GM23248 (cell line): ENCODE results near the gene PCLO. TPM values are rescaled to one million over a fixed set of nuclear protein-coding genes. Genes with fewer than 3 reads are reported as not detected.

Experiments
- DNase-seq: peaks from one replicate; pipeline ENCODE4 v3.0.0-alpha.2; 2015
- H2AFZ ChIP-seq: fragments of 200-600 bp; sonication (generic); 2 replicates; pipeline ENCODE4 v1.6.1; 2016; ENCODE audit warnings: antibody characterized with exemption
- H3F3A ChIP-seq: fragments of 200-600 bp; sonication (generic); 2 replicates; pipeline ENCODE4 v1.6.1; 2016; ENCODE audit warnings: mild to moderate bottlenecking, antibody characterized with exemption, mixed run types; ENCODE audit not compliant: insufficient read depth
- H3K27ac ChIP-seq: fragments of 200-600 bp; sonication (generic); 2 replicates; pipeline ENCODE4 v1.5.1; 2016; ENCODE audit warnings: mild to moderate bottlenecking
- H3K27me3 ChIP-seq: fragments of 200-600 bp; sonication (generic); replicated peaks from 2 replicates; pipeline ENCODE4 v1.6.1; 2016; ENCODE audit warnings: mild to moderate bottlenecking; ENCODE audit not compliant: insufficient read depth
- H3K36me3 ChIP-seq: fragments of 200-600 bp; sonication (generic); 2 replicates; pipeline ENCODE4 v1.6.1; 2016; ENCODE audit warnings: low read depth, mild to moderate bottlenecking
- H3K4me1 ChIP-seq: fragments of 200-600 bp; sonication (generic); 2 replicates; pipeline ENCODE4 v1.6.1; 2016; ENCODE audit warnings: mild to moderate bottlenecking; ENCODE audit not compliant: insufficient read depth
- H3K4me2 ChIP-seq: fragments of 200-600 bp; sonication (generic); one replicate; pipeline ENCODE4 v1.6.1; 2016; ENCODE audit warnings: mild to moderate bottlenecking; ENCODE audit not compliant: unreplicated experiment
- H3K4me3 ChIP-seq: fragments of 200-600 bp; sonication (generic); 2 replicates; pipeline ENCODE4 v1.5.1; 2016; ENCODE audit warnings: mild to moderate bottlenecking
- H3K79me2 ChIP-seq: fragments of 200-600 bp; sonication (generic); 2 replicates; pipeline ENCODE4 v1.6.1; 2016; ENCODE audit warnings: mild to moderate bottlenecking; ENCODE audit not compliant: insufficient read depth
- H3K9ac ChIP-seq: fragments of 200-600 bp; sonication (generic); 2 replicates; pipeline ENCODE4 v1.6.1; 2016; ENCODE audit warnings: mild to moderate bottlenecking
- H3K9me2 ChIP-seq: fragments of 200-600 bp; sonication (generic); 2 replicates; pipeline ENCODE4 v1.6.1; 2016; ENCODE audit warnings: mixed run types, mild to moderate bottlenecking, moderate library complexity; ENCODE audit not compliant: insufficient read depth
- H3K9me3 ChIP-seq: fragments of 200-600 bp; sonication (generic); one replicate; pipeline ENCODE4 v1.6.1; 2017; ENCODE audit warnings: low read depth
- H4K20me1 ChIP-seq: fragments of 200-600 bp; sonication (generic); 2 replicates; pipeline ENCODE4 v1.6.0; 2016; ENCODE audit not compliant: insufficient read depth
- EZH2 ChIP-seq: fragments of 200-600 bp; sonication (generic); IDR thresholded peaks from 2 replicates; pipeline ENCODE4 v1.6.1; 2018; ENCODE audit warnings: antibody characterized with exemption, mild to moderate bottlenecking; ENCODE audit not compliant: insufficient read depth, poor library complexity, severe bottlenecking
- EZH2phosphoT487 ChIP-seq: fragments of 200-600 bp; sonication (generic); IDR thresholded peaks from 2 replicates; pipeline ENCODE4 v1.6.1; 2018; ENCODE audit warnings: antibody characterized with exemption, moderate library complexity, mild to moderate bottlenecking, low read depth; ENCODE audit not compliant: insufficient read depth
- WGBS, 2 experiments: methylation state at CpG; one replicate each; pipeline ENCODE4 v1.1.6; 2015 to 2017; ENCODE audit warnings: low lambda C conversion rate in 2 of 2, low coverage in 1 of 2; ENCODE audit errors: missing lambda C conversion rate in 2 of 2; 5-methylcytosine and 5-hydroxymethylcytosine counted together
- in situ Hi-C: fragments of 300-500 bp; cut with MboI; formaldehyde crosslinking; loops from 2 replicates; pipeline ENCODE4 v1.15.0; 2020
- polyA plus RNA-seq: library from polyadenylated mRNA; unstranded; fragments of >200 nt; fragmentation: Nextera tagmentation; extraction: Ambion mirVana; gene quantifications from 2 replicates; pipeline ENCODE4 v1.2.1, GENCODE V29; 2016
- total RNA-seq: library from RNA; depleted of rRNA; stranded (reverse); fragments of >200 nt; shearing (Covaris generic); gene quantifications from 2 replicates; pipeline ENCODE4 v1.2.3, GENCODE V29; 2014

The PCLO gene
- total and polyA plus RNA-seq, 2 experiments from 2014 or later: 0.04 TPM; not detected in 1

DNA sequence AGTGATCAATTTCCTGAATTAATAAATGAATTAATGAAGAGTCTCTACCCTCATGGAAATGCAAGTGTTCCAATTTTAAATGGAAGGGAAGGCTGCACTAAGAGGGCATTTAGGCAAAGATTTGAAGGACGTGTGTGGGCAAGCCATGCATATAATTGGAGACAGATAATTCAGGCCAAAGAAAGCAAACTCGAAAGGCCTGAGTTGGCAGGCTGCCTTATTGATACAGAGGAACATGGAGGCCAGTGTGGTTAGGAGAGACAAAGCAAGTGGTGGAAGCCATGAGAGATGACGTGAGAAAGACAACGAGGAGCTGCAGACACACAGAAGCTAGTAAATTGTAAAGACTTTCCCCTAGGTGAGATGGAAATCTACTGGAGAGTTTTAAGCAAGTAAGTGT, 15.4 kb upstream of the PCLO start:
- Histone ChIP-seq H3K79me2 (no peaks in the 10 kb centered on the region), H3K9ac (no peak overlapping the region), H3K4me2 (no peak overlapping the region), H4K20me1 (no peaks in the 10 kb centered on the region), H3K36me3 (no peaks in the 10 kb centered on the region), H2AFZ (no peak overlapping the region), H3K4me1 (no peaks in the 10 kb centered on the region), H3K27ac (no peak overlapping the region), H3F3A (no peaks in the 10 kb centered on the region), H3K9me3 (no peaks in the 10 kb centered on the region), H3K9me2 (no peaks in the 10 kb centered on the region), H3K27me3 (no peaks in the 10 kb centered on the region), H3K4me3 (no peak overlapping the region)
- WGBS, 2 experiments: 27 to 36% methylated on average over 4 of the region's 4 CpGs
- no peak for TF ChIP-seq EZH2
- TF ChIP-seq EZH2phosphoT487: no peak
- no peak for DNase-seq
- in situ Hi-C loops: no loop called here

DNA sequence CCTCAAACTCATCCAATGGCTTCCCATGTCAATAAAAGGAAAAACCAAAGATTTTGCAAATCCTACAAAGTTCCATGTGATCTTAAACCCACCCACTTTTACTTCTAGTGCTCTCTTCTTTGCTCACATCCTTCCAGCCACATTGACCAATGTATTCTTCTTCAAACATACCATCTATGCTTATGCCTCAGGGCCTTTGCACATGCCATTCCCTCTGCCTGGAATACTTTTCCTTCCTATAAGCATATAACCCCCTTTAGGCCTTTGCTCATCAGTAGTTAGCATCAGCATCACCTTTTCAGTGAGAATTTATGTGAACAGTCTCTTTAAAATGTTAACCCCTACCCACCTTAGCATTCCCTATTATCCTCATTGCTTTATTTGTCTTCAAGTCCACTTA, 11.0 kb upstream of the PCLO start:
- Histone ChIP-seq H2AFZ (no peak overlapping the region), H3K4me1 (no peaks in the 10 kb centered on the region), H3K36me3 (no peaks in the 10 kb centered on the region), H3K27me3 (no peaks in the 10 kb centered on the region), H3K9me3 (no peaks in the 10 kb centered on the region), H3K27ac (no peak overlapping the region), H3K79me2 (no peaks in the 10 kb centered on the region), H3K9me2 (no peaks in the 10 kb centered on the region), H3K9ac (no peak overlapping the region), H3K4me2 (no peak overlapping the region), H3F3A (no peaks in the 10 kb centered on the region), H3K4me3 (no peak overlapping the region), H4K20me1 (no peaks in the 10 kb centered on the region)
- DNase-seq: no peak
- in situ Hi-C loops: no loop called here
- TF ChIP-seq EZH2phosphoT487 (no peak), EZH2 (no peak)

DNA sequence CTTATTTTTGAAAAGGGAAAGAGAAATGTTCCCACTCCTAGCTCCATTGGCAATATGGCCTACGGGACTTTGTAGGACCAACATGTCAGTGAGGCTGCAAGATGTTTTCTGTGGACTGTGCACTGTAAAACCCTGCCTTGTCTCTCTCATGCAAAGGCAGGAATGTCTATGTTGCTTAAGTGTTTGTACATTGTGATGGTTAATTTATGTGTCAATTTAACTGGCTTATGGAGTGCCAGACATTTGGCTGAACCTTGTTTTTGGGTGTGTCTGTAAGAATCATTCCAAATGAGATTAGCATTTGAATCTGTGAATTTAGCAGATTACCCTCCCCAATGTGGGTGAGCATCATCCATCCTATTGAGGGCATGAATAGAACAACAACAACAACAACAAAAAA, 4.1 kb upstream of the PCLO start:
- H3F3A ChIP-seq: no peaks in the 10 kb centered on the region
- in situ Hi-C loops: no loop called here
- WGBS, 2 experiments: 14 to 18% methylated on average over 1 of the region's 1 CpG
- H3K27me3 ChIP-seq: peaks cover 14% of the 10 kb centered on the region; the same call in 1 of the 2 replicates
- no peaks in the 10 kb centered on the region for H3K36me3 ChIP-seq
- no peak for DNase-seq
- no peaks in the 10 kb centered on the region for H3K79me2 ChIP-seq
- no peak overlapping the region for H3K9ac ChIP-seq
- H3K4me3 ChIP-seq: no peak overlapping the region
- H4K20me1 ChIP-seq: no peaks in the 10 kb centered on the region
- no peaks in the 10 kb centered on the region for H3K4me1 ChIP-seq
- no peak overlapping the region for H3K27ac ChIP-seq
- no peak overlapping the region for H3K4me2 ChIP-seq
- no peak for TF ChIP-seq EZH2
- no peak for TF ChIP-seq EZH2phosphoT487
- H3K9me2 ChIP-seq: no peaks in the 10 kb centered on the region
- H2AFZ ChIP-seq: no peak overlapping the region
- no peaks in the 10 kb centered on the region for H3K9me3 ChIP-seq

DNA sequence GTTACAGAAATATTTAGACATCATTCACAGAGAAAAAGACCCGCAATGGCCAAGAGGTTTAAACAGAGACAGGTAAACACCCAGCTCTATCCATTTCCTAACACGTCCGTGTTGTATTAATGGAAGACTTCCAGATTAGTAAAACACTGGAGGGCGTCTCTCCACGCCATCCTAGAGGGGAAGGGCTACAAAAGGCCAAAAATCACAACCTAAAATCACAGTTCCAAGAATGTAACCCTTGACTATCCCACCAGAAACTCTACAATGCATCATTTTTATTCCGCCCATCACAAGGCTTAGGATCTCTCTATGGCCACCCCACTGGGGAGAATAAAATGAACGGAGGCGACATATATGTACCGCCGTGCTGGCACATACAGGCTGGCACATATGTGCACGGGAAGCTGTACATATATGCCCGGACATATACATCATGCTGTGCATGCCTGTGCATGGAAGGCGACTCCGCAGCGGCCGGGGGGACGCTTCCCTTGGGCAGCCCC, 734 bp downstream of the PCLO start:
- TF ChIP-seq EZH2phosphoT487 (no peak), EZH2 (no peak)
- peaks cover 22% of the 10 kb centered on the region; the same call in 1 of the 2 replicates for H3K27me3 ChIP-seq
- no peaks in the 10 kb centered on the region for H3F3A ChIP-seq
- H3K4me2 ChIP-seq: peak overlapping the region; percentile 61
- H3K27ac ChIP-seq: no peak overlapping the region
- H3K4me3 ChIP-seq: peak overlapping the region; percentile 70
- 8% methylated on average over 17 of the region's 17 CpGs for WGBS, 2 experiments
- no peak for DNase-seq
- H2AFZ ChIP-seq: peak overlapping the region; percentile 60
- H3K4me1 ChIP-seq: no peaks in the 10 kb centered on the region
- in situ Hi-C loops: no loop called here
- H3K36me3 ChIP-seq: no peaks in the 10 kb centered on the region
- no peaks in the 10 kb centered on the region for H3K9me3 ChIP-seq
- no peaks in the 10 kb centered on the region for H4K20me1 ChIP-seq
- H3K9me2 ChIP-seq: no peaks in the 10 kb centered on the region
- no peak overlapping the region for H3K9ac ChIP-seq
- H3K79me2 ChIP-seq: no peaks in the 10 kb centered on the region

DNA sequence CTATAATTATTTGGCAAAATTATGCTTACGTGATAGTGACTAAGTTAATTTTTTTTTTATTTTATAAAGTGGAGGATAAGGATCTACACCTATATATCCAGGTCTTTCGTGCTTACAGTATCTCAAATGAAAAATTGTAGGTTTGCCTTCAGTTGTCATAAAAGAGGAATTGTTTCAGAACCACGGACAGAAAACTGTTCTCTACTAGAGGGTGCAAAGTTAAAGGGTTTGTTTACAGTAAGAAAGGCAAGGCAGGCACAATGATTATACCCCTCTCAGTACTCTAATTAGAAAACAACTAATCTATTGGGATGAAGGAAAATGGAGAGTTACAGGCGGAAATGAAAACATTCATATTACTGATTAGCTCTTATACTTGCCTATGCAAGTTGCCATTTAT, 1.5 kb downstream of the PCLO start:
- DNase-seq: peak; percentile 7
- Histone ChIP-seq H3F3A (no peaks in the 10 kb centered on the region), H4K20me1 (no peaks in the 10 kb centered on the region), H3K9ac (no peak overlapping the region), H2AFZ (no peak overlapping the region), H3K36me3 (no peaks in the 10 kb centered on the region), H3K27me3 (peaks cover 22% of the 10 kb centered on the region; the same call in 1 of the 2 replicates), H3K4me3 (no peak overlapping the region), H3K4me1 (no peaks in the 10 kb centered on the region), H3K79me2 (no peaks in the 10 kb centered on the region), H3K9me2 (no peaks in the 10 kb centered on the region), H3K4me2 (no peak overlapping the region), H3K27ac (no peak overlapping the region), H3K9me3 (no peaks in the 10 kb centered on the region)
- no peak for TF ChIP-seq EZH2phosphoT487
- WGBS, 2 experiments: 49 to 53% methylated on average over 4 of the region's 4 CpGs
- in situ Hi-C loops: no loop called here
